SK-N-SH (cell line): Measurements from ENCODE around the gene ZNF646. TPM values are rescaled to one million over a fixed set of nuclear protein-coding genes. Genes with fewer than 3 reads are reported as not detected.

ENCODE experiments used
- CTCF ChIA-PET: fragments of 300-600, 350-600 bp; formaldehyde crosslinking; extraction: SDS; loops from one replicate; lab custom pipeline; 2021; lab: Yijun Ruan, JAX
- POLR2A ChIA-PET: fragments of 350-600 bp; sonication (Branson Sonifier 250); formaldehyde crosslinking; extraction: SDS; loops from one replicate; lab custom pipeline; 2020; ENCODE audit warnings: antibody characterized with exemption, inconsistent platforms; lab: Yijun Ruan, JAX
- DNase-seq: peaks from one replicate; pipeline ENCODE4 v3.0.0; 2012
- H2AFZ ChIP-seq: fragments of 200-600 bp; sonication (generic); 2 replicates; pipeline ENCODE4 v1.8.1; 2016; ENCODE audit warnings: antibody characterized with exemption, mild to moderate bottlenecking, low read depth
- H3F3A ChIP-seq: fragments of 200-600 bp; sonication (generic); replicated peaks from 2 replicates; pipeline ENCODE3; 2016; ENCODE audit warnings: antibody characterized with exemption, mild to moderate bottlenecking; ENCODE audit not compliant: insufficient read depth
- H3K27ac ChIP-seq, 2 experiments: fragments of 200-500 bp in 1 of 2; fragments of 200-600 bp in 1 of 2; sonication (Bioruptor generic) in 1 of 2; sonication (generic), shearing (Covaris generic) in 1 of 2; 2 replicates each; pipeline versions ENCODE4 v1.5.1 to v1.6.1; 2014 to 2016; ENCODE audit warnings: low read depth in 2 of 2, inconsistent platforms in 1 of 2, low read length in 1 of 2, mild to moderate bottlenecking in 1 of 2, mixed read lengths in 1 of 2
- H3K27me3 ChIP-seq: fragments of 200-600 bp; sonication (generic), shearing (Covaris generic); 2 replicates; pipeline ENCODE4 v1.6.1; 2016; ENCODE audit warnings: mixed run types; ENCODE audit not compliant: insufficient read depth
- H3K36me3 ChIP-seq, 2 experiments: fragments of 200-500 bp in 1 of 2; fragments of 200-600 bp in 1 of 2; sonication (Bioruptor generic) in 1 of 2; sonication (generic) in 1 of 2; replicated peaks in 1 of 2; 2 replicates each; pipeline versions ENCODE3 to v1.5.1; 2014 to 2016; ENCODE audit warnings: low read length in 1 of 2, mild to moderate bottlenecking in 1 of 2; ENCODE audit not compliant: insufficient read depth in 2 of 2, control insufficient read depth in 1 of 2
- H3K4me1 ChIP-seq, 2 experiments: fragments of 200-500 bp in 1 of 2; fragments of 200-600 bp in 1 of 2; sonication (Bioruptor generic) in 1 of 2; sonication (generic), shearing (Covaris generic) in 1 of 2; 2 replicates each; pipeline versions ENCODE4 v1.5.1 to v1.6.1; 2014 to 2016; ENCODE audit warnings: low read depth in 1 of 2, low read length in 1 of 2, mixed run types in 1 of 2; ENCODE audit not compliant: insufficient read depth in 2 of 2, control insufficient read depth in 1 of 2
- H3K4me2 ChIP-seq: fragments of 200-600 bp; sonication (generic), shearing (Covaris generic); 2 replicates; pipeline ENCODE4 v1.6.1; 2017; ENCODE audit warnings: mixed run types
- H3K4me3 ChIP-seq, 2 experiments: fragments of 200-500 bp in 1 of 2; fragments of 200-600 bp in 1 of 2; sonication (Bioruptor generic) in 1 of 2; sonication (generic), shearing (Covaris generic) in 1 of 2; 2 replicates each; pipeline versions ENCODE4 v1.5.1 to v1.8.1; 2014 to 2016; ENCODE audit warnings: low read depth in 2 of 2, inconsistent platforms in 1 of 2, low read length in 1 of 2, mild to moderate bottlenecking in 1 of 2, mixed read lengths in 1 of 2, moderate library complexity in 1 of 2
- H3K79me2 ChIP-seq: fragments of 200-600 bp; sonication (generic); 2 replicates; pipeline ENCODE4 v1.8.1; 2017; ENCODE audit warnings: mild to moderate bottlenecking; ENCODE audit not compliant: insufficient read depth
- H3K9ac ChIP-seq: fragments of 200-600 bp; sonication (generic); 2 replicates; pipeline ENCODE4 v1.6.1; 2017; ENCODE audit warnings: mixed run types
- H3K9me2 ChIP-seq: fragments of 200-600 bp; sonication (generic); 2 replicates; pipeline ENCODE4 v1.6.1; 2017; ENCODE audit warnings: mixed run types
- H3K9me3 ChIP-seq: fragments of 200-600 bp; sonication (generic); 2 replicates; pipeline ENCODE4 v1.6.1; 2017; ENCODE audit warnings: mixed run types, mild to moderate bottlenecking, moderate library complexity
- H4K20me1 ChIP-seq: fragments of 200-600 bp; sonication (generic); 2 replicates; pipeline ENCODE4 v1.6.1; 2017; ENCODE audit warnings: mild to moderate bottlenecking, mixed run types; ENCODE audit not compliant: insufficient read depth
- ELF1 ChIP-seq: IDR thresholded peaks from 2 replicates; pipeline ENCODE4 v1.4.0; 2012
- EP300 ChIP-seq, 2 experiments: IDR thresholded peaks; 2 replicates each; pipeline versions ENCODE4 v1.4.0 to v1.6.1; 2012; ENCODE audit warnings: borderline replicate concordance in 1 of 2, low read depth in 1 of 2, low read length in 1 of 2
- JUND ChIP-seq: IDR thresholded peaks from 2 replicates; pipeline ENCODE4 v1.4.0; 2012
- RXRA ChIP-seq: IDR thresholded peaks from 2 replicates; pipeline ENCODE4 v1.4.0; 2012; ENCODE audit warnings: low read depth, mild to moderate bottlenecking, borderline replicate concordance
- SIN3A ChIP-seq: IDR thresholded peaks from 2 replicates; pipeline ENCODE4 v1.6.1; 2012; ENCODE audit warnings: low read depth, mild to moderate bottlenecking, low read length, moderate library complexity, borderline replicate concordance
- SMC3 ChIP-seq: IDR thresholded peaks from 2 replicates; pipeline ENCODE4 v1.6.1; 2012; ENCODE audit warnings: low read depth, low read length, improper control_type of control experiment
- USF1 ChIP-seq: IDR thresholded peaks from 2 replicates; pipeline ENCODE4 v1.4.0; 2012; ENCODE audit warnings: low read depth, borderline replicate concordance
- ZBTB33 ChIP-seq: IDR thresholded peaks from 2 replicates; pipeline ENCODE4 v1.4.0; 2012; ENCODE audit warnings: low read depth, borderline replicate concordance
- WGBS: methylation state at CpG from one replicate; pipeline ENCODE4 v1.1.6; 2017; ENCODE audit warnings: low lambda C conversion rate; 5-methylcytosine and 5-hydroxymethylcytosine counted together
- polyA plus RNA-seq, 3 experiments: library from polyadenylated mRNA; depleted of rRNA; stranded (reverse); fragments of >200 nt; gene quantifications; 2 replicates each; pipeline ENCODE4 v1.2.3, GENCODE V29; 2012
- TF ChIP-seq, protein P1 (sequence below): fragments of 200-600 bp; sonication (generic); IDR thresholded peaks from 2 replicates; pipeline ENCODE4 v1.6.1; 2017; ENCODE audit warnings: antibody characterized with exemption, mild to moderate bottlenecking, moderate library complexity

The ZNF646 gene
- polyA plus RNA-seq, 1 of the 3 experiments (the other 2 are of a cell fraction): 3.4 TPM

DNA sequence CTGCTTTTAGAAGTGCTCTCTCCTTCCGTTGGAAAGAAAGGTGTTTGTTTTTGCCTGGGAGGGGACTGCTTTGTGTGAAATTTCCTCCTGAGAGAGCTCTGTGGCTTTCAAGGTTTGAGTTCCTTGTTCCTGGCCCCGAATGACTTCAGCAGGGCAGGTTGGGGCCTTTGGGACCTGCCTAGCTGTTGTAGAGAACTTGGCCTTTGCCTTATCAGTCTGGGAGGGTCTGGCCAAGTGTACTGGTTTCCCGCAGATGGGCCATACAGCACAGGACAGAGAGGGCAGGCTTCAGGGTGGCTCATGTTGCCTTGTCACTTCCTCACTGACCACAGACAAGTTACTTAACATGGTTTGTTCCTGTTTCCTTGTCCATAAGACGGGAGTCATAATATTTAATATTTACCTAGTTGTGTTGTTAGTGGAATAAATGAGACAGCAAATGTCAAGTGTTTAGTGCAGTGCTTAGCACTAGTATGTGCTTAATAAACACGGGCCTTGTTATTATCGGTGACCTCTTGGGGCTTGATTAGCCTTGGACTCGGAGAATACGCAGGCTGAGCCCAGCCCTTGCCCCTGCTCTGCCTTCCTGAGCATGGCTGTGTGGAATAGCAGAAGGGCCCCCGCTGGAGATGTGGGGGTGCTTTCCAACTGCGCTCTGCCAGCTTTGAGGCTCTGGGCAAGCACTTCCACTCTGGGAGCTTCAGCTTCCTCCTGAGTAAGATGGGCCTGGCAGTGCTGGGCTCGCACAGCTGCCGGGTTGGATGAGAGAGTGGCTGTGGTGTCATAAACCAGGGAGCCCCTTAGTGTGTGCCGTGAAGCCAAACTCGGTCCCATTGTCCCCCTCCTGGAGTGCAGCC lies 54.7 kb downstream of the ZNF646 start:
- WGBS: 90% methylated on average over 9 of the region's 14 CpGs
- TF ChIP-seq JUND: no peak
- TF ChIP-seq SMC3: no peak
- TF ChIP-seq USF1: no peak
- TF ChIP-seq ZBTB33: no peak
- no peak for TF ChIP-seq RXRA
- TF ChIP-seq EP300 (IDR thresholded peaks at IDR 0.05; ENCODE audit: borderline replicate concordance in 1 of 2, low read depth in 1 of 2, low read length in 1 of 2): no peak
- TF ChIP-seq ELF1: no peak
- TF ChIP-seq, protein P1, sequence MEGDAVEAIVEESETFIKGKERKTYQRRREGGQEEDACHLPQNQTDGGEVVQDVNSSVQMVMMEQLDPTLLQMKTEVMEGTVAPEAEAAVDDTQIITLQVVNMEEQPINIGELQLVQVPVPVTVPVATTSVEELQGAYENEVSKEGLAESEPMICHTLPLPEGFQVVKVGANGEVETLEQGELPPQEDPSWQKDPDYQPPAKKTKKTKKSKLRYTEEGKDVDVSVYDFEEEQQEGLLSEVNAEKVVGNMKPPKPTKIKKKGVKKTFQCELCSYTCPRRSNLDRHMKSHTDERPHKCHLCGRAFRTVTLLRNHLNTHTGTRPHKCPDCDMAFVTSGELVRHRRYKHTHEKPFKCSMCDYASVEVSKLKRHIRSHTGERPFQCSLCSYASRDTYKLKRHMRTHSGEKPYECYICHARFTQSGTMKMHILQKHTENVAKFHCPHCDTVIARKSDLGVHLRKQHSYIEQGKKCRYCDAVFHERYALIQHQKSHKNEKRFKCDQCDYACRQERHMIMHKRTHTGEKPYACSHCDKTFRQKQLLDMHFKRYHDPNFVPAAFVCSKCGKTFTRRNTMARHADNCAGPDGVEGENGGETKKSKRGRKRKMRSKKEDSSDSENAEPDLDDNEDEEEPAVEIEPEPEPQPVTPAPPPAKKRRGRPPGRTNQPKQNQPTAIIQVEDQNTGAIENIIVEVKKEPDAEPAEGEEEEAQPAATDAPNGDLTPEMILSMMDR: no peak
- Histone ChIP-seq H3K9me2 (no peaks in the 10 kb centered on the region), H3K9me3 (no peaks in the 10 kb centered on the region), H3K36me3 (peaks cover 4 to 13% of the 10 kb centered on the region in 2 experiments), H3K27me3 (no peaks in the 10 kb centered on the region), H3K4me1 (peaks cover 0 to 7% of the 10 kb centered on the region in 2 experiments; a peak in 1 of 4 replicates), H3F3A (peaks cover under 1% of the 10 kb centered on the region), H3K27ac (no peak overlapping the region), H4K20me1 (no peaks in the 10 kb centered on the region), H3K4me2 (no peak overlapping the region), H2AFZ (no peak overlapping the region), H3K4me3 (no peak overlapping the region), H3K9ac (no peak overlapping the region), H3K79me2 (no peaks in the 10 kb centered on the region)
- ChIA-PET CTCF (interaction anchor here (3.9 kb wide), 1 partner anchor 13 kb away, joined by 17 read pairs; no protein-coding TSS in a partner anchor), POLR2A (interaction anchor here (1.1 kb wide), 1 partner anchor 11 kb away, joined by 5 read pairs; the partner anchor contains the start of gene KAT8)
- DNase-seq: no peak

DNA sequence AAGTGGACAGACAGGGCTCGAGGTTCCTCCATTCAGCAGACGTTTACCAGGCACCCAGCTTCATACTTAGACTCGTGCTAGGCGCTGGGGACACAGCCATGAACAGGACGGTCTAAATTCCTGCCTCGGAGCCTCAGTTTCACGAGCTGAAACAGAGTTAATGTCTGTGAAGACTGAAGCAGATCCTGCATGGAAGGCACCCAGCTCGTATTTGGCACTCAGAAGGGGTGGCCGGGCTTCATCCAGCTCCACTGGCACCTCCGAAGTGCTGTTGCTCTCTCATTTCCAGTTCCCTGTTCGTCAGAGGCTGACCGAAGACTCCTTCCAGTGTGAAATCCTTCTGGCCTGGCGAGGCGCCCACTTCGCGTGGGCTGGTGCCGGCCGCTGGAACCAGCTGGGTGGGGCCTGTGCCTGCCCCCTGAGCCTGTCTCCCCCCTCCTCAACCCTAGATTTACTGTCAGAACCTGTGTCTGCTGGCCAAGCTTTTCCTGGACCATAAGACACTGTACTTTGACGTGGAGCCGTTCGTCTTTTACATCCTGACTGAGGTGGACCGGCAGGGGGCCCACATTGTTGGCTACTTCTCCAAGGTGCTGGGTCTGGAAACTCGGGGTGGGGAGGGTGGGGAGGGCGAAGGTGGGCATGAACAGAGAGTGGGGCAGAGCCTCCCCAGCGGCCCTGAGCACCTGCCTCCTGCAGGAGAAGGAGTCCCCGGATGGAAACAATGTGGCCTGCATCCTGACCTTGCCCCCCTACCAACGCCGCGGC lies 55.5 kb downstream of the ZNF646 start:
- Histone ChIP-seq H3K4me2 (no peak overlapping the region), H3K4me1 (peaks cover 0 to 15% of the 10 kb centered on the region in 2 experiments; a peak in 1 of 4 replicates), H3K9me2 (no peaks in the 10 kb centered on the region), H3F3A (no peaks in the 10 kb centered on the region), H3K36me3 (peaks cover 0 to 13% of the 10 kb centered on the region in 2 experiments), H3K27ac (no peak overlapping the region), H3K9me3 (no peaks in the 10 kb centered on the region), H2AFZ (no peak overlapping the region), H4K20me1 (no peaks in the 10 kb centered on the region), H3K4me3 (no peak overlapping the region), H3K27me3 (no peaks in the 10 kb centered on the region), H3K9ac (no peak overlapping the region), H3K79me2 (no peaks in the 10 kb centered on the region)
- 85% methylated on average over 20 of the region's 29 CpGs for WGBS
- CTCF ChIA-PET: interaction anchor here (3.9 kb wide), 1 partner anchor 13 kb away, joined by 17 read pairs; no protein-coding TSS in a partner anchor
- TF ChIP-seq SIN3A: no peak
- no peak for TF ChIP-seq RXRA
- DNase-seq: no peak
- POLR2A ChIA-PET: interaction anchor here (1.1 kb wide), 1 partner anchor 12 kb away, joined by 5 read pairs; the partner anchor contains the start of gene KAT8
